Retinal pigment epithelial cell (primary cell): Measurements from ENCODE around the gene PTPRB.

Source experiments
- DNase-seq: peaks from one replicate; pipeline ENCODE4 v3.0.0-alpha.2; 2010; ENCODE audit warnings: low read depth
- H3K4me3 ChIP-seq: 2 replicates; pipeline ENCODE4 v1.5.1; 2011; ENCODE audit warnings: mild to moderate bottlenecking, low read length, control low read depth, moderate library complexity
- CTCF ChIP-seq: conservative IDR thresholded peaks from 2 replicates; pipeline ENCODE4 v1.5.1; 2011; ENCODE audit warnings: low read depth, low read length, control low read depth, inconsistent platforms

Gene PTPRB

DNA sequence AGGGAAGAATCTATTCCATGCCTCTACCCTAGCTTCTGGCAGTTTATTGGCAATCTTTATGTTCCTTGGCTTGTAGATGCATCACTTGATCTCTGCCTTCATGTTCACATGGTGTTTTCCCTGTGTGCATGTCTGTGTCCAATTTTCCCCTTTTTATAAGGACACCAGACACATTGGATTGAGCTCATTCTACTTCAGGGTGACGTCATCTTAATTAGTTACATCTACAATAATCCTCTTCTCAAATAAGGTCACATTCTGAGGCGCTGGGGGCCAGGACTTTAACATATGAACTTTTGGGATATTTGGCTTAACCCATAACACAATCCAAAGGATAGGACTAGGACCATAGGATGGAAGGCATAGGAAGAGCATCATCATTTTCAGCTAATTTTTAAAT is 169.8 kb downstream of the PTPRB start:
- no peak overlapping the region for H3K4me3 ChIP-seq
- TF ChIP-seq CTCF: no peak
- no peak for DNase-seq

DNA sequence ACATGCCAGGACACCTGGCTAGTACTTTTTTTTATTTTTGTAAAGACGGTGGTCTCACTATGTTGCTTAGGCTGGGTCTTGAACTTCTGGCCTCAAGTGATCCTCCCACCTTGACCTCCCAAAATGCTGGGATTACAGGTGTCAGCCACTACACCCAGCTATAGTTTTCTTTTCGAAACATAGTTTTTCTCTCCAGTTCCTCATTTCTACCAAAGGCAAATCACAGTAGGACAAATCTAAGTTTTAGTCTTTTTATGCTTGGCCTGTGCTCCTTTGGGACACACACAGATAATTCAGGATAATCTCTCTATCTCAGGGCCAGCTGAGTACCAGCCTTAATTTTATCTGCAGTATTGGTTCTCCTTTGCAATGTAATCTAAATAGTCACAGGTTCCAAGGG is 170.5 kb downstream of the PTPRB start:
- TF ChIP-seq CTCF: no peak
- DNase-seq: no peak
- no peak overlapping the region for H3K4me3 ChIP-seq
